Measurements from ENCODE around the gene KANTR.
A peak's percentile ranks its signal among the peaks of the same experiment; 100 is the strongest.
"Not testable (repeated sequence)": the region's sequence is repeated elsewhere in the genome, so short reads cannot be mapped to it uniquely, and the experiment has no call there.

KANTR gene

DNA sequence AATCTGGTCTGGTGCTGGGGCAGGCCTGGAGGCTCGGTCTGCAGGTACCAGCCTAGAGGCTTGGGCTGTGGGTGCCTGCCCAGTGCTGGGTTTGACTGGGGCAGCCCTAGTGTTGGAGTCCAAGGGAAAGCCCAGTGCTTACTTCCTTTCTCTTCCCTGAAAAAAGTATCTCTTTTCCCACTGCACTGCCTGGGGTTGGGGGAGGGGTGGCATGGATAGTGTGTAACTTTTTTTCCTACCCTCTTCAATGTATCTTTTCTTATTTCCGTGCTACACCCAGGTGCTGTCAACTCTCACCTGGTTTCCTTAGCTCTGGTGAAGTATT is 21.6 kb downstream of the KANTR start:
- intact Hi-C loops (cut with DNase I): no loop called here
- no peak for DNase-seq

DNA sequence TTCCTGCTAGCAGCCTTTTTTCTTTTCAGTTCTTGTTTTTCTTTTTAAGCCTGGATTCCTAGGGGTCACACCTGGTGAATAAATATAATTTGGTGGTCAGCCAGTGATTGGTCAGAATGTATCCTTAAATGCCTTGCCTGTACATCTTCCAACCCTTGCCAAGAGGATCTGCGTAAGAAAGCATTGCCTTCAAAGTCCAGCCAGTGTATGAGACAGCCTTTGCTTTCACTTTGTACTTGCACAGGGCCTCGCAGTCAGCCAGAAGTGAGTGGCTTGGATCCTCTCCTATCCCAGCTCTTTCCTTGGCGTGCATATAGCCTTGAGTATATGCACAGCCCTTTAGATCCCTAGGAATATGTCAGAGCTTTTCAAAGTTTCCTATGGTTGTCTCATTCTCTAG is 22.2 kb downstream of the KANTR start:
- DNase-seq: peak in 2 of 42 donors; percentile 4 to 36
- intact Hi-C loops (cut with DNase I): no loop called here

DNA sequence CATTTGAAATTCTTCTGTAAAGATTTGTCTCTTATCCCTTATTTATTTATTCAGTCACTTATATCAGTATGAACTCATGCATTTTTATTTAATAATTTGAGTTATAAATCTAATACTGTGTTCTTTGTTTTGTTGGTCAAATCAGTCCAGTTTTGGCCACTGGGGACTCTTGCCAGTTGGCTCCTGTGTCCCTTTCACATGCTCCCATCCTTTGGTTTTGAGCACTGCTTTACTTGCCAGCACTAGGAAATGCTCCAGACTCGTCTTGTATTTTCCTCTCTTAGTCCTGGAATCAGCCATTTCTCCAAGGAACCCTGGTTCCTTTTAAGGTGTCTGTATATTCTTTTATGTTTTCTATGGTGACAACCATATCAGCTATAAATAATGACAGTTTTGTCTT is 28.1 kb downstream of the KANTR start:
- DNase-seq: peak in 6 of 42 donors; percentile 3 to 41 (median 12)

DNA sequence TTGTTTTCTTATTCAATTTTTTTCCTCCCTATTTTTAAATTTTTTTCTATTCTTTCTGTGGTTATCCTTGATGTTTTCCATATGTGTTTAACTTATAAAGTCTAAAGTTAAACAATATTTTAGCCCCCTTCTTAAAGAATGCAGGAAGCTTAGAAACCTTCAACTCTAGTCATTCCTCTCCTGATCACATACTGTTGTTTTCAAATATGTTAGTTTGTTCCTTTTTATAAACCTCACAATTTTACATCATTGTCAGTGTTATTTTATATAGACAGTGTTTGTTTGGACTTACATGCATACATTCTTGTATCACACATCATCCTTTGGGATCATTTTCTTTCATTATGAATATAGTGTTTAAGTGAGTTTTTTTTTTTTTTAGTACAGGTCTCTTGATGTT is 31.6 kb downstream of the KANTR start:
- DNase-seq: no peak
- intact Hi-C loops (cut with DNase I): no loop called here

More for the DNA sequence above, 28.1 kb downstream of the KANTR start:
- intact Hi-C loops (cut with DNase I): no loop called here

DNA sequence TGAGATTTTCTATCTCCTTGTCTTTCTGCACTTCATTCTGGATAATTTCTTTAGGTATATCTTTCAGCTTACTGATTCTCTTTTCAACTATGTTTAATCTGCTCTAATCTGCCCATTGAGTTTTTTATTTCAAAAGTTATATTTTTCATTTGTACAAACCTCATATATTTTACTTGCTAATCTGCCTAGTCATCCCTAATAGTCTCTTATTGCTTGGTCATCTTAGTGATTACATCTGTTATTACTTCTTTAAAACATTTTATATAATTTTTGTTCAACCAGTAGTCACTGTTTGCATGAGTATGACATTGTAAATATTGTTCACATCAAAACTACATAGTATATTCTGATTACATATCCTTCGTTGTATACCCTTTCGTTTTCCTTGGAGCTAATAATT is 32.4 kb downstream of the KANTR start:
- no peak for DNase-seq
- intact Hi-C loops (cut with DNase I): no loop called here

DNA sequence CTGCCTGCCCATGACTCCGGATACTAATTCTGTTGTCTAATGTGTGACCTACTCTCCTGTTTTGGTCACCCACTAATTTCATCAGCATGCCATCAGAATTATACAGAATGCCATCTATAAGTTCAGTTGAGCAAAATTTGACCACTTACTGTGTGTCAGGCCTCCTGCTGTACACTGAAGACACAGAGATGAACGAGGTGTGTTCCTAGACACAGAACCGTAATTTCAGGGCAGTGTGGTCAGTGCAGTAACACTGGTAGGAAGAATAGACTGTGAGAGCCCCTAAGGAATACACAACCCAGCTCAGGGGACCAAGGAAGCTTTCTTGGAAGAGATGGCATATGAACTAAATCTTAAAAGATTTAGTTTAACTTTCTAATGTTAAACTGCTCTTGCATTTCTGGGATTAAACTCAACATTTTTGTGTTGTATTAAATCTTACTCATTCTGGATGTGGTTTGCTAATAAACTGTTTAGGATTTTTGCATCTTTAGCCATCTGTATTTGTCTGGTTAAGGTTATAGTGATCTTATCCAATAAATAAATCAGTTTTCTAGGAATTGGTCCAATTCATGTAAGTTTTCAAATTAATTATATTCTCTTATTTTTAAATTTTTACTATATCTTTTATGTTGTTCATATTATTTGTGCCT is 34.3 kb downstream of the KANTR start:
- intact Hi-C loops (cut with DNase I): no loop called here
- DNase-seq: no peak

DNA sequence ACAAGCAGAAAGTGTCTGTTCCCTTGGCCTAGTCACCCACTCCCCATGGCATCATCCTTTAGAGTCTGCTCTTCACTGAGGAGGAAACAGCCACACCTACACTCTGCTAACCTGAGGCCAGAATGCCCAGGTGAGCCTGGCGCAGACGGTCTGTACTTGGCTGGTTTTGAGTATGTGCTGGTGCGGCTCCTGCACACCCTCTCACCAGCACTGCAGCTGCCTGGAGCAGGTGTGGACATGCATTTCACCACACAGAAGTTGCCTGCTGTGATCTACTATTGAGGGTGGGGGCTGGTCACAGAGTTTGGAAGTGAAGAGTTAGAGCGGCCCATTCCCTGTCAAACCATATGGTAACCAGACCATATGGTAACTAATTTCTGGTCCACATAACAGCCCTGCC is 39.5 kb downstream of the KANTR start:
- no peak for DNase-seq
- intact Hi-C loops (cut with DNase I): no loop called here

DNA sequence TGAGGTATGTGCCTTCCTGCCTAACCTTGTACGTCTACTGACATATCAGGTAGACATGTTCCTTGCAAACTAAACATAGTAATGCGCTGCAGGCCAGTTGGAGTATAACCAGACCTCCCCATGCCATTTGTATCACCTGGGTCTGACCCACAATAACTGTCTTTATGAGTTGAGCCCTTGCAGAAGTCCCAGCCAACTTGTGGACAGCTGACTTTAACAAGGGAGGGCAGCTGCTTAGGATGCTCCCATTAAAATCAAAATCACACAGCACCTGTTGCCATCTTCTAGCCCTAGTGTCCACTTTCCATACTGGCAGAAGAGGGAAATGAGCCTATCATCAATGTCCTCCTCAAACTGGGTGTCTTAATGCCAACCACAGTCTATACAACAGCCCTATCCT is 41.6 kb downstream of the KANTR start:
- intact Hi-C loops (cut with DNase I): no loop called here
- DNase-seq: no peak

DNA sequence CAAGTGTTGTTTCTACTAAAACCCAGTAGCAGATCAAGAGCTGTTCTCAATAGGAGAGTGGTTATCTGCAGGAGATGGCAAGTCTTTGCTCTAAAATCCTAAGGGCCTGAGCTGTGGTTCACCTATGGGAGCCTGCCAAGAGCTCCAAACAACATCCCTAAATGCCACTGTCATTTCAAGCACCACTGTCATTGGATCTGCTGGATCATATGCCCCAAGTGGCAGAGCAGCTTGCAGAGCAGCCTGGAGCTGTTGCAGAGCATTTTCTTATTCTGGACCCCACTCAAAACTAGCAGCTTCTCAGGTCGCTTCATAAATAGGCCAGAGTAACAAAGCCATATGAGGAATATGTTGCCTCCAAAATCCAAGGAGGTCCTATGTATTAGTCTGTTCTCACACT is 59.6 kb downstream of the KANTR start:
- intact Hi-C loops (cut with DNase I): no loop called here
- no peak for DNase-seq

DNA sequence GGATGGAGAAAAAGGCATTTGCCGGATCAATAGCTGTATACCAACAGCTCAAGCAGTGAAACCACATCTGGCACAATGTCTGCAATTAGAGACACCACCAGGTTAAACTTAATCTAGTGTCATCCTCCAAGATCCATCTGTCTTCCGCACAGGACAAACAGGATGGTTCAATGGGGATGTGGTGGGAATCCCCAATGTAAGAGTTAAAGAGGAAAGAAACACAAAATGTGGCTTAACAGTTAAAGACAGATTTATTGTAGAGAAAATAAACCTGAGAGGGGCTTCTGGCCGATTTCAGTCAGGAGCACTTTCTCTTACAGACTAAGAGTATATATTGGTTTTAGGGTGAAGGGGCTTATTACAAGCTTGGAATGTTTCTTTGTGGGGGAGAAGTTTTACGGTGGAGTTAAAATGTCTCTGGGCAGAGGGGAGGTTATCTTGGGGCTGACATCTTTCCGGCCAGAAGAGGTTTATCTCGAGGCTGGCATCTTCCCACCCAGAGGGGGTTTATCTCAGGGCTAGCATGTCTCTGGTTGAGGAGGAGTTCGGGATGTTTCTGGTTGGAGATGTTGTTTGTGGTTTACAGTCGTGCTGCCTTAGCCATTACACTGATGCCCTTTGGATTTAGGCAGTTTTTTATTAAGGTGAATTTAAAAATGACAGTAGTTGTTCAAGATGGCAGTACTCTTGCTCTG is 61.7 kb downstream of the KANTR start:
- no peak for DNase-seq
- intact Hi-C loops (cut with DNase I): no loop called here

DNA sequence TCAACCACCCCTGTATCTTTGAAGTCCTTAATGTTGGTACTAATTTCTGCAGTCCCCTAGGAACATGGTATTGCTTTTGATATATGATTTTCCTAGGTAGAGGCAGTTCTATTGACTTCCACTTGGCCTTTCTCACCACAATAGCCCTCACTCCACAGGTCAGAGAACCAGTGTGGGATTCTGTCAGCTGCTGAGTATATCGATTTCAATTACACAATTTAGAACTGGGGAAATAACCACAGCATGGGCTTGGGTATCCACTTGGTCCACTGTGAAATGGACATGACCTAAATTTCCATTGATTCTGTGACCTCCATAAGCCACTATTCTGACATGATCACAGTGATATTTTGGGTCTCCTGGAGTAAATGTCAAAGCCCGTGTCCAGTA is 62.3 kb downstream of the KANTR start:
- DNase-seq: no peak
- intact Hi-C loops (cut with DNase I): no loop called here

DNA sequence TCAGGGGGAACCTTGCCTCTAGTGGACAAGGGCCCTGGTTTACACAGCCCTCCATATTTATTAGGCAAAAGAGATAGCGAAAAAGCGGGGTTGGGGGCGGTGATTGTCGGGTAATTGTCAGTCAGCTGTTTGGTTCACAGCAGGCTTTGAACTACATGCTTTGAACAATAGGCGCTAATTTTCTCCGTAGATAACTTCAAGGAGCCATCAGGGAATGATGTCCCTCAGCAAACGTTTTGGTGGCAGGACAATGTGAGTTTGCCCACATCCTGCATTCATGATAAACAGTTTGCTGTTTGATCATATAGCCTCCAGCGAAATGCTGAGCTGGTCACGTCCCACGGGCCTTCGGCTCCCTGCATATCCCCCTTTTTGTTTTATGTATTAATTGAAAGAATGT is 65.2 kb downstream of the KANTR start:
- no peak for DNase-seq
- intact Hi-C loops (cut with DNase I): no loop called here

DNA sequence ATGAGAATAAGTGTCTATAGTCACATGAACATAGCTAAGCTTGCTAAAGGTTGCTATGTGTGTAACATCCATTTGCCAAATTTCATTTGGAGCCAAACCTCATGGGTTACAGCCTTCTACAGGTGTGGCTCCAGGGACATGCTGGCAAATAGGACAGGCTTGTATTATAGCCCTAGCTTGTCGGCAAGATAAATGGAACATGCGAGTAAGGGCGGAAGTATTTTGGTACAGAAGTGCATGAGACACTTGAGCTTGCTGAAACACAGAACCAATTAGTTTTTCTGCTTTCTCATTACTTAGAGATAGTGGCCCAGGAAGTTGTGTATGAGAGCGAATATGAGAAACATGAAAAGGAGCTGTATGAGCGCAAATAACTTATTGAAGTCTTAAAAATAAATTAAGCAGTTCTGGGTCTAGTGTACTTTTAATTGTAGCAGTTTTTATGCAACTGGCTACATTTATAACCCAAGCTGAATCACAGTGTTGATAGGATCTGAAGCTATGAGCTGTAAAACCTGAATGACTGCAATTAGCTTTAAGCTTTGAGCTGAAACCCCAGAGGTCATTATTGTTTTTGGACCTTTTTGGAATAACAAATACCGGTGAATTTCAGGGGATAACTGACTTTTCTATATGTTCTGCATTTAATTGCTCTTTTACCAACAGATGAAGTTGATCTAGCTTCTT is 66.5 kb downstream of the KANTR start:
- DNase-seq: no peak
- intact Hi-C loops (cut with DNase I): no loop called here

DNA sequence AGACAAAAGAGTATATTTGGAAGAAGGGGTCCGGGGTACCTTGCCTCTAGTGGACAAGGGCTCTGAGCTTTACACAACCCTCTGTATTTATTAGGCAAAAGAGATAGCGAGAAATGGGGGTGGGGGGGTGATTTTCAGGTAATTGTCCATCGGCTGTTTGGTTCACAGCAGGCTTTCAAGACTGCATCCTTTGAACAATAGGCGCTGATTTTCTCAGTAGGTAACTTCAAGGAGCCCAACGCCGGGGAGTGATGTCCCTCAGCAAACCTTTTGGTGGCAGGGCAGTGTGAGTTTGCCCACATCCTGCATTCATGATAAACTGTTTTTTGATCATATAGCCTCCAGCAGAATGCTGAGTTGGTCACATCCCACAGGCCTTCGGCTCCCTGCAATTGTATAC is 69.5 kb downstream of the KANTR start:
- DNase-seq: no peak
- intact Hi-C loops (cut with DNase I): no loop called here

DNA sequence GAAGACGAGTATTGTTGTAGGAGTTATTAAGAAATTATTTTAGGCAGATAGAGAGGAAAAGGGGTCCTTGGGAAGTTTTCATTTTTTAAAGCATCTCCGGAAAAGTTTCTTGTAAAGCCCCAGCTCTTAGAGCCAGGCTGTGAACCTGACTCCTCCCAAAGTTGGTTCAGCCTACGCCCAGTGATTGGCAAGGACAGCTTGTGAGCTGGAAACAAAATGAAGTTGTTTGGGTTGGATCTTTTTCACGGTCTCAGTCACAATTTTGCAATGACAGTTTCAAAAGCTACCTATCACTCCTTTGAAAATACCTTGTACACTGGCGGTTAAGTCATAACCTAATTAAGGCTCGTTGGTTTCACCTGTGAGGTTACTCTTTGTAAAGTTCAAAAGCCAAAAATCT is 70.6 kb downstream of the KANTR start:
- intact Hi-C loops (cut with DNase I); DNase-seq: not testable (repeated sequence)

DNA sequence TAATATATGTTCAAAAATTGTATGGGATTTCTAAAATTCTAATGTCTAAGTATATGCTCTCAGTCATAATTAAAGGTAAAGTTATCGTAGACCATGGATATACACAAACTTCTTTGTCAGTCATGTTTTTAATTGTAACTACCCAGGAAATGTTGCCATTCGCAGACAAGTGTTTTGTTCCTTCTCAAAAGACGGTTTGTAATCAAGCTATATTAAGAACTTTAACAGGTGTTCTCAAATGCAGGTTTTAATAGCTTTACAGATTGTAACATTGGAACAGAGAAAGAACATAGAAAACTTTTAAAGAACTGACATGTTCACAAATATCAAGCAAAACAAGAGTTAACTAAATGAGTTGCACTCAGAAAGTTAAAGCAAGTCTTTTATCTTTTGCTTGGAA is 72.2 kb downstream of the KANTR start:
- intact Hi-C loops (cut with DNase I): no loop called here
- no peak for DNase-seq

DNA sequence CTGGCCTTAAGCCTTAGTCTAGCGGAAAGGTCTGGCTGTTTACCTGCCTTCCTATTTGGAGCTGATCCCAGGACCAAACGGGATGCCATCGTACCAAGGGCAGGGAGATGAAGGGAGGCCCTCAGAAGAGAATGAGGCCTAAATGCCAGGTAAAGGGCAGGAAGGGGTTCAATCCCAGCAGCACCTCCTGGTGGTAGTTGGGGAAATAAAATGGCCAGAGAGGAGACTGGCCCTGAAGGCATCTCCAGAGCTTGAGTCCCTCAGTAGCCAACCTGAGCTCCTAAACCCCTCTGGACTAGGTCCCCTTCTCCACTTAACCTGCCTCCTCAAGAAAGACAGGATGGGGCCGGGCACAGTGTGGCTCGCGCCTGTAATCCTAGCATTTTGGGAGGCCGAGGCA is 77.4 kb downstream of the KANTR start:
- DNase-seq: no peak
- intact Hi-C loops (cut with DNase I): no loop called here

All from head of caudate nucleus (tissue), 42 donors.